Stimulated activated CD8-positive, alpha-beta memory T cell treated with anti-CD3 and anti-CD28 coated beads, Interleukin-7, amount 100 ng/mL, for 1 hour (primary cell): ENCODE results near the gene STK25.
A peak's percentile ranks its signal among the peaks of the same experiment; 100 is the strongest.

Experiments used
- DNase-seq, 2 donors: peaks; one replicate each; pipeline ENCODE4 v3.0.0-alpha.2; 2020; ENCODE audit warnings: low read depth in 2 of 2

STK25 gene

DNA sequence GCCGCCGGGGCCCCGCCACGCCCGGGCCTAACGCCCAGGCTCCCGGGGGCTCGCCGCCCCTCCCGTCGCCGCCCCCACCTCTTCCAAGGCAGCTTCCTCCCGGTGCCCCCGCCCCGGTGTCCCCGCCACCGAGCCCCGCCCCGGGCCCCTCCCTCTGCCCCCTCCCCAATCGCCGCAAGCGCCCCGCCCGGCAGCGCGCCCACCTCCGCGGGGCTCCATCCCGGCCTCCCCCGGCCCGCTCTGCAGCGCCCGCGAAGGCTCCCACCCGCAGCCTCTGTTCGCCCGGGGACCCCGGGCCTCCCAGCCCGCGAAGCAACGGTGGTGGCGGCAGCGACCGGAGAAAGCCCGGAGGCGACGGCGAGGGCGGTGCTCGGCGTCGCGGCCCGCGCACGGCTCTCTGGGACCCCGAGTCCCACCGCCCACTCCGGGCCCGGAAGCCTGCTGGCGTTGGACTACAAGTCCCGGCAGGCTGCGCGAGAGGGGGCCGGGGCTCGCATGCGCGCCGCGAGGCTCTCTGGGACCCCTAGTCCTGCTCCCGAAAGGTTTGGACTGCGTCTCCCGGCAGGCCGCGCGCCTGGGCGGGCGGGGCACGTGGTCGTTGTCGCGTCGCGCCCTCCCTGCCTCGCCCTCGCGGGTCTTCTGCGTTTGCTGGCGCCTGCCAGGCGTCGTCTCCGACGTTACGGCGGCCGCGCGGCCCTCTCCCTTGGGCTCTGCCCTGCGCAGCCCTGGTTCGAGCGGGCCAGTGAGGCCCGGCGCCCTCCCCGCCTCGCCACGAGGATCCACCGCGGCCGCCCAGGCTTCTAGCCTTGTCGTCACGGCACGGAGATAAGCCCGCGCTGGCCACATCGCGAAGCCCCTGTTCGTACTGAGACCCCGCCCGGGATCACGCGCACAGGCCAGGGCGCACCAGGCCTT lies at the start of gene STK25:
STK25 (minus strand) TSS at position 345 of the 915 bp plus-strand sequence. CDS start 549 bp downstream, outside the sequence.
- DNase-seq = peak; percentile 89 to 95

GRCh38 chr2:241556746-241557145 lies 48.4 kb upstream of the STK25 start:
- DNase-seq = no peak

DNA sequence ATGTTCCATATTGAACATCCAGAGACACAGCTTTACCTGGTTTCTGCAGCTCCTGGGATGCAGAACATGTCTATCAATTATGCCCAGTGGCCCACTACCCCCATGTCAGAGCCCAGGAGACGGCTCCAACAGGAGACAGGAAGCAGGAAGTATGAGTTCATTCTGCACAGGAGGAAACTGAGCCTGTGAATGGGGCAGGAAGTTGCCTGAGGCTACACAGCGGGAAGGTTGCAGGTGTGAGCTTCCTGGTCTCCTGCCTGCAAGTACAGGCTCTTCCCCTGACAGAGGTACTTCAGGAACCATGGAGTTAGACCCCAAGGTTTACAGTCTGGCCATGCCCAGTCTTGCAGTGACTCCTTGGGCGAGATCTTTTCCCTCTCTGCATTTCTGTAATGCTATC lies 47.3 kb upstream of the STK25 start:
- no peak for DNase-seq

DNA sequence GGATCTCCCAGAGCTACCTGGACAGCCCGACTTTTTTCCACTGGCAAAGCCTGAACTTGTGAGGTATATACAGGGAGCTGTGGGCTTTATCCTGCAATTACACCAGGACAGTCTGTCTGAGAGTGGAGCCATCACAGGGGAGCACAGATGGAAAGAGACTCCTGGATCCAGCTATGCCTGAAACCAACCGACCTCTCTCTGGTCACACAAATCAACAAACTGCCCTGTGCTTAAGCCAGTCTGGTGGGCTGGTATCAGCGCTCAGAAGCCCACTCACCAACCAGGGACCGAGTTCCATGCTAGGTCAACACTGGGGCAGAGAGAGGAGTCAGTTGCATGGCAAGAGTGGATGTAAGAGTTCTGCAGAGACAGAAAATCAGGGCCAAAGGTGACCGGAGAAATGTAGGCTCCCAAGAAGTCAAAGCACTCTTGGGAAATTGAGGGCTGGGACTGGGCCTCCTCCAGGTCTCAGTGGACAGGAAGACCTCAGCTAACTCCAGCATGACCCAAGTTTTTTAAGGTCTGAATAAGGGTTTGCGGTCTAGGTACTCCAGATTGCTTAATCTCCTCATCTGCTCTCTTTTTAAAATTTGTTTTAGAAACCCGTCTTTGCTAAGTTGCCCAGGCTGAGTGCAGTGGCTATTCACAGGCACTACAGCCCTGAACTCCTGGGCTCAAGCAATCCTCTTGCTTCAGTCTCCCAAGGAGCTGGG lies 46.4 kb upstream of the STK25 start:
- DNase-seq = no peak

GRCh38 chr2:241553981-241554380 lies 45.6 kb upstream of the STK25 start:
- DNase-seq = no peak

DNA sequence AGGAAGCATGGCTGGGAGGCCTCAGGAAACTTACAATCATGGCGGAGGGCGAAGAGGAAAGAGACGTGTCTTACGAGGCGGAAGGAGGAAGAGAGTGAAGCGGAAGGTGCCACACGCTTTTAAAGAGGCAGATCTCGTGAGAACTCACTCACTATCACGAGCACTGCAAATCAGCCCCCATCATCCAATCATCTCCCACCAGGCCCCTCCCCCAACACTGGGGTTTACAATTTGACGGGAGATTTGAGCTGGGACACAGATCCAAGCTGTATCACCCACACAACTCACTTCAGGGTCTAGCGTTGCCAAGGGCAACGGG lies 45.1 kb upstream of the STK25 start:
- no peak for DNase-seq

- no peak for DNase-seq
Measured at GRCh38 chr2:241551998-241552737, 43.8 kb upstream of the STK25 start.

DNA sequence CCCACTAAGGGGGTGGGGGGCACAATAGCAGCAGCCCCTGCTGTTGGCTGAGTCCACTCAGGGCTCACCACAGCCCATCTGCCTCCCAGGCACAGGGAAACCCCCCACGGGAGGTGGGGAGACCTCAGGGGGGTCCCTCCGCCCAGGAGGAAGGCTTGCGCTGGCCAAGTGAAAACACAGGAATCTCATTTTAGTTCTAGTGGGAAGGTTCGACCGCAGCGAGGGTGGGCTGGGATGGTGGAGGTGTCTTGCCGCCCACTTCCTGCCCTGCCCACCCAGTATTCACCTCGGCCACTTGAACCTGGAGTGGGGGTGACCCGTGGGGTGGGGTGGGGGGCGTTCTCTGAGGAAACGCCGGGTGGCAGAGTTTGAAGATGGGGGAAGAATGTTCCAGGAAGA lies 43.2 kb upstream of the STK25 start:
- DNase-seq = no peak

DNA sequence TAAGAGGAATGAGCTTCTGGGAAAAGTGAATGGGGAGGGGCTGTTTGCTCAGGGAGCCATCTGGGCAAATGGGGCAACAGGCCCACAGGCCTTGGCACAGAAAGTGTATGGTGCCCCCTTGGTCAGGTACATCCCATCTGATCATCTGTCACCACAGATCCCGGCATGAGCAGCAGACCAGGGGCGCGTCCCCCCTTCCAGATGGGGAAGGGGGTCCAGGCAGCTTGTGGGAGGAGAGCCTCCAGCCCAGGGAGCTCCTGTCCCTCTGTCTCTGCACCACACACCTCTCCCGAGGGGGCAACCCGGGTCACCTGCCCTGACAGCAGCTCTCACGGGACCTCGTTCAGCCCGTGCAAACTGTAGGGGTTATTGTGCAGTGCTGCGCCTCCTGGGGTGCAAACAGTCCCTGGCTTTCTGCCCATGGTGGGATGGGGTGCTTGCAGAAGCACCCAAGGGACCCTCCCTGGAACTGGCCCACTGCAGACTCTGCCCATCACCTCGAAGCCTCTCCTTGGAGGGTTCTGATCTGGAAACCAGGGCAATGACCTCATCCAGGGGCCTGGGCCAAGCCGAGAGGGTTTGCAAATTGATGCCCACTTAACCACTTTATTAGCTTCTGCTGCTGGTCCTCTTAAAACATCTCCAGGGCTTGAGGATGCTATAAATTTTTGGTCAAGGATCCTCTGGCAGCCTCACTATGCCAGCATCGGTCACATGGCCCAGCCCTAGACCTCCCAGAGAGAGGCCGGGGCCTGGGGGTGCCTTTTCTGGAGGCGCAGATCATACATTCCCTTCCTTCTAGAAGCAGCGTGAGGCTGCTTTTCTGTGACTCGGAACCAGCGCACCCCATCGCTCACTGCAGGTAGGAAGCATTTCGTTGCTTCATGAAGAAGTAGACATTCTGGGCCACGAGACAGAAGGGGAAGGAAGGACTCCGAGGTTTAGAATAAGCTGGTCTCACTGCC lies 42.5 kb upstream of the STK25 start:
- no peak for DNase-seq

GRCh38 chr2:241548451-241548835 lies 40.1 kb upstream of the STK25 start:
- no peak for DNase-seq

GRCh38 chr2:241547781-241548450 lies 39.5 kb upstream of the STK25 start:
- DNase-seq = no peak

DNA sequence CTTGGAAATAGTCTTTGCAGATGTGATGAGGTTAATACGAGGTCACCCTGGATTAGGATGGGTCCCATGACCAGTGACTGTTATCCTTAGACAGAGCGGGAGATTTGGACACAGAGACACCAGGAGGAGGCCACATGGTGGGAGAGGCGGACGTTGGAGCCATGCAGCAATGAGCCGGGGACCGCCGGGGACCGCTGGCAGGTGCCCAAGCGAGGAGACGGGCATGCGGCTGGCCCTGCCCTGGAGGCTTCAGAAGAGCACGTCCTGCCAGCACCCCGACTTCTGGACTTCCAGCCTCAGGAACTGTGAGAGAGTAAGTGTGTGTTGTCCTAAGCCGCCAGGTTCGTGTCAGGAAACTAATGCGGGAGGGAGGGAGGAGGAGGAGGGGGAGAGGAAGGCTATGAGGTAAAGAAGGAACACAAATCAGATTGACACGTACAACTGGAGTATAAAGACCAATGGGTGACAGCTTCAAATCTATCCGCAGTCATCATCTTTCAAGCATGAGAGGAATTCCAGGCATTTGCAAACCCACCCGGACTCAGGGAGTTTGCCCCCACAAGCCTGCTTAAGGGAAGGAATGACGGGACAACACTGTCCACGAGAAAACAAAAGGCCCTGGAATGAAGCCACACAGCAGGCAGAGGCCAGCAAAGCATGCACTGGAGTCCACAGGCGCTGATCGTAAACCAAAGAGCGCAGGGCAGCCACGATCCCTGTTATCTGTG lies 38.6 kb upstream of the STK25 start:
- no peak for DNase-seq

DNA sequence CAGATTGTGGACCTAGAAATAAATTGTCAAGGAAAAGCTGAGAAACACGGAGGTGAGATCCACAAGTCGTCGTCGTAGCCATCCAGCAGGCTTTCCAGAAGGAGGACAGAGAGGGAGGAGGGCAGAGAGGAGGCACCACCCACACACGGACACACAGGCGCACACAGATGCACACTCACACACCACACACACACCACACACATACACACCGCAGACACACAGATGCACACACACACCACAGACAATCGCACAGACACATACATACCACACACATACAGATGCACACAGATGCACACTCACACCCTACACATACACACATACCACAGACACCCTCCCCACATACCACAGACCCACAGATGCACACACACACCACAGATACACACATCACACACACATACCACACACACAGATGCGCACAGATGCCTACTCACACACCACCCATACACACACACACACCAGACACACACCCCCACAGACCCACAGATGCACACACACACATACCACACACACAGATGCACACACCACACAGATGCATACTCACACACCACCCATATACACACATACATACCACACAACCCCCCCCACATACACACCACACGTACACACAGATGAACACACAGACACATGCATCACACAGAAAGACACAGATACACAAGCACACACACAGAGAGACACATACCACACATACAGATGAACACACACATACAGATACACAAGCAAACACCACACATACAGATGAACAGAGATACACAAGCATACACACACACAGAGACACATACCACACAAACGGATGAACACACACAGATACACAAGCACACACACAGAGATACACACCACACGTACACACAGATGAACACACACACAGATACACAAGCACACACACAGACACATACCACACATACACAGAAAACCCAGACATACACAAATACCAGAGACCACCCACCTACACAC lies 37.4 kb upstream of the STK25 start:
- no peak for DNase-seq

GRCh38 chr2:241545106-241545505 lies 36.7 kb upstream of the STK25 start:
- DNase-seq = no peak

- DNase-seq = no peak
Measured at GRCh38 chr2:241542278-241542605, 33.9 kb upstream of the STK25 start.

GRCh38 chr2:241541564-241542277 lies 33.3 kb upstream of the STK25 start:
- no peak for DNase-seq

DNA sequence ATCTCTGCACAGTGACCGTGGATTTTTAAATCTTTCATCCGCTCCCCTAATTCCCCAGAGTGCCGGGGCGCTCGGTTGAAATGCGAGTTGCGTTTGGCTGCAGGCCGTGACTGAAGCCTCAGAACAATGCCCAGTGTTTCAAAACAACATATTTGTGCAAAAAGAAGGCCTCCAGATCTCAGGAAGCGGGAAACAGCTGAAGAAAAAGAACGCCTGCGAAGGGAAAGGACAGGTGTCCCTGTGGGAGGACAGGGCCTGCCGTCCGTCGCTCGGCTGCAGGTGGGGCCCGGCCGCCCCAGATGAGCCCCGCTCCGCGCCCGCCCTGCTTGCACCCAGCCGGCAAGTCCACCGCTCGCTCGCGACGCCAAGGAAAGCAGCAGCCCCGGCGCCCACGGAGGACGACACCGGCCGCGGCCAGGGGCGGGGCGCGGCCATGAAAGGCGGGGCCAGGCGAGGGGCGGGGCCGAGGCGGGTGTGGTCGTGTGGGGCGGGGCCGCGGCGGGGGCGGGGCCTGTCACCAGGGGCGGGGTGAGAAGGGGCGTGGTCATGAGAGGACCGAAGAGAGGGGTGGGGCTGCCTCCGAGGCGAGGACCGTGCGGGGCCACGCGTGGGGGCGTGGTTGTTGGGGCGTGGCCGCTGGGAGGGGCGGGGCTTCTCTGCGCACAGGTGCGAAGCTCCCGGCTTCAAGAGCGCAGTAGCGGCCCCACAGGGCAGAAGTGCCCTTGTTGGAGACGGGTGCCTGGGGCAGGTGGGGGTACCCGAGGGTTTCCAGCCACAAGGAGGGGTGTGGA lies 32.6 kb upstream of the STK25 start:
- peak; percentile 12 to 37 for DNase-seq

DNA sequence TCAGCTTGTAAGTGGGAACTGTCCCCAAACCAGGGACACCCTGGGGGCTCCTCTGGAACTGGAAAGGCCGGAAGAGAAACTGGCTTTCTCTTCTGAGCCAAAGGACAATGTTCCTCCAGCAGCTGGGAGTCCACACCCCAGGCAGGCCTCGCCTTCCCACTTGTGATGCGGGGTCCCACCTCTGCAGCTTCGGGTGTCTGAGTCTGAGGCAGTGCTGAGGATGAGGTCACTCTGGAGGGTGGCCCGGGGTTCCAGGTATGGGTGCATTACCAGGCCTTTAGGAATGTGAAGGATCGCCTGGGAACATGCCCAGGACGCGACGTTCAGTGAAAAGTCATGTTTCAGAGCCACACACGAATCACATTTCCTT lies 32.0 kb upstream of the STK25 start:
- no peak for DNase-seq
